ENCODE measurements around the gene MIA3. TPM values are rescaled to one million over a fixed set of nuclear protein-coding genes. Genes with fewer than 3 reads are reported as not detected.

The MIA3 gene
- total and polyA plus RNA-seq, 9 of the 15 experiments (the other 6 are each of a cell fraction or from before 2014, with no cell fraction given): 21.6 to 89.4 (median 40.8) TPM

GRCh38 chr1:222712253-222713090, 94.6 kb downstream of the MIA3 start, which contains the start of the genes AIDA and BROX (continued):
- TF ChIP-seq PKNOX1 (IDR thresholded peaks at IDR 0.05) (no peak), ZNF436 (CRISPR knock-in tag; IDR thresholded peaks at IDR 0.05) (no peak), ZNF449 (CRISPR knock-in tag; IDR thresholded peaks at IDR 0.05) (no peak), PRDM10 (IDR thresholded peaks at IDR 0.05; ENCODE audit: partially characterized antibody) (peak; percentile 58), E2F1 (CRISPR knock-in tag; IDR thresholded peaks at IDR 0.05) (peak; percentile 65), BRD4 (IDR thresholded peaks at IDR 0.05) (peak; percentile 76), ETS1 (conservative IDR thresholded peaks at IDR 0.05; ENCODE audit: control insufficient read depth, low read depth, low read length) (peak; percentile 75; the same call in 1 of the 2 replicates), MBD2 (IDR thresholded peaks at IDR 0.05; ENCODE audit: borderline replicate concordance, low read depth) (0 out of 2 replicates have a peak, but pooled peaks have one; percentile 49), RBBP5 (IDR thresholded peaks at IDR 0.05; ENCODE audit: borderline replicate concordance, insufficient read depth, low read length, poor library complexity, severe bottlenecking) (peak; percentile 5), ELK1 (CRISPR knock-in tag; IDR thresholded peaks at IDR 0.05) (no peak), HINFP (tag; conservative IDR thresholded peaks at IDR 0.05; ENCODE audit: low read depth) (no peak)
